Nephron (organoid): ENCODE measurements around the gene ENTPD8.

Source experiments
- H3K27ac Mint-ChIP-seq, 3 experiments: 2 replicates each; pipeline ENCODE4 v1.8.0; 2020; ENCODE audit warnings: mixed read lengths in 3 of 3, mild to moderate bottlenecking in 2 of 3, moderate library complexity in 1 of 3
- H3K27me3 Mint-ChIP-seq: 2 replicates; pipeline ENCODE4 v1.8.0; 2021; ENCODE audit warnings: low read depth, mild to moderate bottlenecking, moderate library complexity, mixed read lengths
- H3K36me3 Mint-ChIP-seq: 2 replicates; pipeline ENCODE4 v1.8.0; 2020; ENCODE audit warnings: low read depth, mixed read lengths
- H3K4me1 Mint-ChIP-seq: 2 replicates; pipeline ENCODE4 v1.8.0; 2020; ENCODE audit warnings: mixed read lengths
- H3K4me3 Mint-ChIP-seq, 3 experiments: 2 replicates each; pipeline ENCODE4 v1.8.0; 2020; ENCODE audit warnings: mild to moderate bottlenecking in 3 of 3, mixed read lengths in 3 of 3, moderate library complexity in 2 of 3
- H3K9me3 Mint-ChIP-seq: 2 replicates; pipeline ENCODE4 v1.8.0; 2020; ENCODE audit warnings: mixed read lengths
- TF ChIP-seq, protein P1 (sequence below), 3 experiments: fragments of 200-600 bp; sonication (generic); IDR thresholded peaks; one replicate each; pipeline ENCODE4 v1.5.0; 2021; ENCODE audit warnings: antibody characterized with exemption in 3 of 3; ENCODE audit not compliant: unreplicated experiment in 3 of 3

The ENTPD8 gene

DNA sequence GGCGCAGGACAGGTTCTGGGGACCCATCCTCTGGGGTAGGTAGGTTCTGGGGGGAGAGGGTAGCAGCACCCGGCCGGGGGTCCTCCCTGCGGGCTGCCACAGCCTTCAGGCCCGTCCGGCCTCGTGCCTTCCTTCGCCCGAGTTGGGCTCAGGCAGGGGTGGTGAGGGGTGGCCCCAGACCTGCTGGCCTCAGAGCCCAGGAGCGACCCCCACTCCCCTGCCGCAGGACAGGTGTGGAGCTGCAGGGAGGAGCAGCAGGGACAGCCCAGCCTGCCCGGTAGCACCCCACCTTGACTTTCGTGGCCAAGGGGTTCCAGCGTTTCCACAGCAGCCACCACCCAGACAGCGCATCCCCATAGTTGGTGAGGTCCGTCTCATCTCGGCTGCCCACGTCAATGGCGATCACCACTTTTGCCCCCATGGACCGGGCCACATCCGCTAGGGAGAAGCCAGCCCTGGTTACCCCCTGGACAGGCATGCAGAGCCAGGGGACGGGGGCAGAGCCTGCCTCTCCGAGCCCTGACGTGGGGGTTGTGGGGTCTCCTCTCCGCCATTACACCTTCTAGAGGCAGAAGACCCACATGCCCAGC is 21.3 kb upstream of the ENTPD8 start:
- H3K36me3 Mint-ChIP-seq: no peaks in the 10 kb centered on the region
- no peaks in the 10 kb centered on the region for H3K9me3 Mint-ChIP-seq
- no peaks in the 10 kb centered on the region for H3K4me1 Mint-ChIP-seq
- peaks cover 15% of the 10 kb centered on the region for H3K27me3 Mint-ChIP-seq
- no peak overlapping the region for H3K27ac Mint-ChIP-seq
- TF ChIP-seq, protein P1, sequence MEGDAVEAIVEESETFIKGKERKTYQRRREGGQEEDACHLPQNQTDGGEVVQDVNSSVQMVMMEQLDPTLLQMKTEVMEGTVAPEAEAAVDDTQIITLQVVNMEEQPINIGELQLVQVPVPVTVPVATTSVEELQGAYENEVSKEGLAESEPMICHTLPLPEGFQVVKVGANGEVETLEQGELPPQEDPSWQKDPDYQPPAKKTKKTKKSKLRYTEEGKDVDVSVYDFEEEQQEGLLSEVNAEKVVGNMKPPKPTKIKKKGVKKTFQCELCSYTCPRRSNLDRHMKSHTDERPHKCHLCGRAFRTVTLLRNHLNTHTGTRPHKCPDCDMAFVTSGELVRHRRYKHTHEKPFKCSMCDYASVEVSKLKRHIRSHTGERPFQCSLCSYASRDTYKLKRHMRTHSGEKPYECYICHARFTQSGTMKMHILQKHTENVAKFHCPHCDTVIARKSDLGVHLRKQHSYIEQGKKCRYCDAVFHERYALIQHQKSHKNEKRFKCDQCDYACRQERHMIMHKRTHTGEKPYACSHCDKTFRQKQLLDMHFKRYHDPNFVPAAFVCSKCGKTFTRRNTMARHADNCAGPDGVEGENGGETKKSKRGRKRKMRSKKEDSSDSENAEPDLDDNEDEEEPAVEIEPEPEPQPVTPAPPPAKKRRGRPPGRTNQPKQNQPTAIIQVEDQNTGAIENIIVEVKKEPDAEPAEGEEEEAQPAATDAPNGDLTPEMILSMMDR (IDR thresholded peaks at IDR 0.05; ENCODE audit: unreplicated experiment in 3 of 3): no peak
- H3K4me3 Mint-ChIP-seq: no peak overlapping the region

DNA sequence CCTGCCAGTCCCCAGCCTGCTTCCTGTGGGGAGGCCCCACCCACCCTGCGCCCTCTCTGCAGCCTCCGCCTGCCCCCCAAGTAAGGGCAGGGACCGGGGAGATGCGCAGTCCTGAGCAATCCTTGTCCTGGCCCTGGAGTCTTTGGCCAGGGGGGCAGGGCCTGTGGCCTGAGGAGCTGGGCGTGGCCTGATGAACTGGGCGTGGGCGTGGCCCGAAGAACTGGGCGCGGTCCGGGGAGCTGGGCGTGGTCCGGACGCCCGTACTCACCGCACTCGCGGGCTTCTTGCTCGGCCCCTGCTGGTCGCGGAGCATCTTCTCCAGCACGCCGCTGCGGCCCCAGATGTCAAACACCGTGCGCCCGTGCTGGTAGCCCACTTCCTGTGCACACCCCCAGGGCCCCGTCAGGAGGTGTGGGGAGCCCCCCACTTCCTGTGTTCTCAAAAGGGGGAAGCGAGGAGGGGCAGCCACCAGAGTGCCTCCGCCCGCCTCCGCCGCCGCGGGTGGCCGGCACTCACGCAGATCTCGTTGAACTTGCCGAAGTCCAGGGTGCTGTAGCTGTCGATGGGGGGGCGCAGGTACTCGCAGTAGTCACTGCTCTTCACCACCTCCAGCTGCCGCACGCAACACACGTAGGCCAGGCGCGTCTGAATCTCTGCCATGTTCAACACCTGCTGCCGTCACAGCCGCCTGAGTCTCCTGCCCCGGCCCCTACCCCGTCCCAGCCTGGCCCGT is 20.7 kb upstream of the ENTPD8 start:
- Mint-ChIP-seq H3K4me3 (no peak overlapping the region), H3K27ac (no peak overlapping the region), H3K36me3 (no peaks in the 10 kb centered on the region), H3K9me3 (no peaks in the 10 kb centered on the region), H3K4me1 (no peaks in the 10 kb centered on the region), H3K27me3 (peaks cover 12% of the 10 kb centered on the region)
- TF ChIP-seq, protein P1 (IDR thresholded peaks at IDR 0.05; ENCODE audit: unreplicated experiment in 3 of 3): no peak

DNA sequence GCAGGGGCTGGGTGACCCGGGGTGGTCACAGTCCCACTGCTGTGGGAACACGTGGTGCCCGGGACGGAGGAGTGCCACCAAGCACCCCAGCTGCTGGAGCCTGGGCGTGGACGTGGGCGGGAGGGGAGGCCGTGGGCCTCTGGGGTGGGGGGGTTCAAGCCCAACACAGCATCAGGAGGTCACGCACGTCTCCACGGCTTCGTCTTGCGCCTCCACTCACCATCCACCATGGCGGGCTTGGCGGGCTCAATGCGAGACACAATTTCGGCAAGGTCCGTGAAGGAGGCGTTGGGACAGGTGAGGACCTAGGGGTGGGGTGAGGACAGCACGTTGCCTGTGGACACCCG is 20.1 kb upstream of the ENTPD8 start:
- H3K27ac Mint-ChIP-seq: no peak overlapping the region
- H3K27me3 Mint-ChIP-seq: peaks cover 12% of the 10 kb centered on the region
- peaks cover 5% of the 10 kb centered on the region for H3K4me1 Mint-ChIP-seq
- no peaks in the 10 kb centered on the region for H3K9me3 Mint-ChIP-seq
- H3K36me3 Mint-ChIP-seq: no peaks in the 10 kb centered on the region
- no peak overlapping the region for H3K4me3 Mint-ChIP-seq
- TF ChIP-seq, protein P1 (IDR thresholded peaks at IDR 0.05; ENCODE audit: unreplicated experiment in 3 of 3): no peak

DNA sequence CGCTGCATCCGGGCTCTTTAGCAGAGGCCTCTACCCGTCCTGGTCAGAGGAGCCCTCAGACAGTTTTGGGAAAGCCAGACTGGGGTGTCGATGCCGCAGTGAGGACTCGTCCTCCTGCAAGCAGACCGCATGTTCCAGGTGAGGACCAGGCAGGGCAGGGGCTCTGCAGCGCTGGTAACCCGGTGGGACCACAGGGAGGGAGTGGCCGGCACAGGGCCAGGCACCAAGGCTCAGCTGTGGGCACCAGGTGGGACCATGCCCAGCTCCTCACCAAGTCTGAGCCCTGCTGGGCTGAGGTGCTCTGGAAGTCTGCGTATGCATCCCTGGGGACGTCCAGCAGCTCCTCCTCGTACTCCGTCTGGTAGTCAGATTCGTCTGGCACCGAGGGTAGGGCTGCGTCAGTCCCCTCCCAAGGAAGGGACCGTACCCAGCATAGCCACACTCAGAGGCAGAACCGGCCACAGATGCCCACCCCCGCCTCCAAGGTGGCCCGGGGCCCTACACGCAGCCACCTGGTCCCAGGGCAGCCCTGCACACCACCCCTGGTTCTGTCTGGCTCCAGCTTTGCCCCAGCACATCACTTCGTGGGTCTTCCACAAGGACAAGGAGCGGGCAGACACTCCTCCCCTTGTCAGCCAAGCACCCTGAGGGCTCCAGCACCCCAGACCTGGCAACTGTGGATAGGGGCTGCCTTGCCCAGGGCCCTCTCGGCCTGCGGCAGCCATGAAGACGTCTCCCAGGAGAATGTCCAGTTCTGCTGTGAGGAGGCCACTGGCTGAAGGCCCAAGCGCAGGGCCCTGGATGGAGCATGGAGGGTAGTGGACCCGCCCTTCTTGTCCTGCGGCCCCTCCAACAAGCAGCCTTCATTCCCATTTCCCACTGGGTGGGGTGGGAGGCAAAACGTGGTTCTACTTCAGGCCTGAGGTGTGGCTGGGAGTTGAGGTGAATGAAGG is 19.5 kb upstream of the ENTPD8 start:
- H3K9me3 Mint-ChIP-seq: no peaks in the 10 kb centered on the region
- H3K27me3 Mint-ChIP-seq: peaks cover 16% of the 10 kb centered on the region
- H3K4me3 Mint-ChIP-seq: peak overlapping the region in 2 of 3 experiments; percentile 28 to 41
- H3K36me3 Mint-ChIP-seq: no peaks in the 10 kb centered on the region
- H3K4me1 Mint-ChIP-seq: peaks cover 12% of the 10 kb centered on the region
- TF ChIP-seq, protein P1 (IDR thresholded peaks at IDR 0.05; ENCODE audit: unreplicated experiment in 3 of 3): no peak
- no peak overlapping the region for H3K27ac Mint-ChIP-seq

DNA sequence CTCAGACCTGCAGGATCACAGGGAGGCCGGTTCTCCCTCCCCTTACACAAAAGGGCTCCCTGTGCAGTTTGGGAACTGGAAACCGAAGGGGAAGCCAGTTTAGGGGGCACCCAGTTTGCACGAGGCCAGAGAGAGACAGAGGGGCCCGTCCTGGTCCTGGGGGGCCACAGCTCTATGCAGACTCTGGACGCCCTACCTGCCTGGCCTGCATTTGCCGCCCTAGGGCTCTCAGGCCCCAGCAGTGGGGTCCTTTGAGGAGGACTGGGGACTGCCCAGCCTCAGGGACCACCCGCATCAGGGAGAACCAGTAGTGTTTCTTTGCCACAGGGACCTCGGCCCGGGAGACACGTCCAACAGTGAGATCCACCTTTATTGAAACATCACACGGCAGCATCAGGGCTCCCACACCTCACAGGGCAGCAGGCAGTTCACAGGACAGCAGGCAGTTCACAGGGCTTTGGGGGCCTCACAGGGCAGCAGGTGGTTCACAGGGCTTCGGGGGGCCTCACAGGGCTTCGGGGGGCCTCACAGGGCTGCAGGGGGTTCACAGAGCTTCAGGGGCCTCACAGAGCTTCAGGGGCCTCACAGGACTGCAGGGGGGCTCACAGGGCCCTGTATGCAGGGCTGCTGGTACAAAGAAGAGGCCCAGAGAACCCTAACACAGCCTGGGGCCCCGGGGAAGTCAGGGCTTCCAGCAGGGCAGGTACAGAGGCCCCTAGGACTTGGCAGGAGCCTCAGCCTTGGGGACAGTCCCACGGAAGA is 18.6 kb upstream of the ENTPD8 start:
- H3K27ac Mint-ChIP-seq: peak overlapping the region in 1 of 3 experiments; percentile 26
- no peaks in the 10 kb centered on the region for H3K36me3 Mint-ChIP-seq
- H3K4me3 Mint-ChIP-seq: peak overlapping the region; percentile 66 to 71 (median 68)
- peaks cover 16% of the 10 kb centered on the region for H3K27me3 Mint-ChIP-seq
- TF ChIP-seq, protein P1 (IDR thresholded peaks at IDR 0.05; ENCODE audit: unreplicated experiment in 3 of 3): no peak
- no peaks in the 10 kb centered on the region for H3K9me3 Mint-ChIP-seq
- peaks cover 12% of the 10 kb centered on the region for H3K4me1 Mint-ChIP-seq
